GM21515 (cell line): Measurements from ENCODE around the gene GRAP2.
"Not testable (repeated sequence)": the region's sequence is repeated elsewhere in the genome, so short reads cannot be mapped to it uniquely, and the experiment has no call there.

Experiments used
- ATAC-seq: cut with Tn5 transposase; IDR thresholded peaks from one replicate; pipeline ENCODE4 v1.9.1; 2021; ENCODE audit not compliant: unreplicated experiment

The GRAP2 gene

DNA sequence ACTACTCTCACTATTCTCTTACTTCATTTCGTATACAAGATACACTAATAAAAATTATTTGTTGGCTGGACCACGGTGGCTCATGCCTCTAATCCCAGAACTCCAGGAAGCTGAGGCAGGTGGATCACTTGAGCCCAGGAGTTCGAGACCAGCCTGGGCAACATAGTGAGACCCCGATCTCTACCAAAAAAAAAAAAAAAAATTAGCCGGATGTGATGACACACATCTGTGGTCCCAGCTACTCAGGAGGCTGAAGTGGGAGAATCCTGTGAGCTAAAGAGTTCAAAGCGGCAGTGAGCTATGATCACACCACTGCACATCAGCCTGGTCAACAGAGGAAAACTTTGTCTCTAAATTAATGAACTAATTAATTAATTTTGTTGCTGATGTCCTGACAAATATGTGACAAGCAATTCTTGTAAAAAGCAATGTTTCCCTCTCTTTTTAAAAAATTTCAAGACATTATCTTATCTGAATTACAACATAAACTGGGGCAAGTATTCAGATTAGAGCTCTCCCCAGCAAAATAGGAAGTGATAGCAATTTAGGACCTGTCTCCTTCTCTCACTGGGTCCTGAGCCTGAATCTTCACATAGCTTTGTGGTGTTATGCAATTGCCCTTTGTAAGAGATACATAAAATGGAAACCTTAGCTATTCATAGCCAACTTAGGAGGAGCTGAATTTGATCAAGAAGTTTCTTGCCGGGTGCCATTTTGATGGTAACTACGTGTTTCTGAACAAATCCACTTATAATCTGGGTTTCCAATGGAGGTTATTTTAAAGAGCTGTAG is 41.8 kb downstream of the GRAP2 start:
- no peak for ATAC-seq

DNA sequence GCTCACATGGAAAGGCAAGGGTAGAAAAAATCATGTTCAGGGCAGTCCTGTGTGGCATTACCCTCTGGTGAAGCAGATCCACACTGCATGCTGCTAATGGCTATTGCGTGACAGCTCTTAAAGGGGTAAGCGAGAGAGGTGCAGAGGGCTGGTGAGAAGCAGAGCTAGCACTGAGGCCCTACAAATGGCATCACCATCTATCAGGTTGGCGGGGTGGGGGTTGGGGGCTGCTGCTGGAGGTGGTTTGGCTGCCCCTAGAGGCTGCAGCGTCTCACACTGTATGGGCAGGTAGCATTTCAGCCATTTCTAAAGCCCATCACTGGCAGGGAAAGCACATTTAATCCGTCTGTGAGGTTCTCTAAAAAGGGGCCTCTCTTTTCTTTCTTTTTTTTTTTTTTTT is 42.5 kb downstream of the GRAP2 start:
- no peak for ATAC-seq

DNA sequence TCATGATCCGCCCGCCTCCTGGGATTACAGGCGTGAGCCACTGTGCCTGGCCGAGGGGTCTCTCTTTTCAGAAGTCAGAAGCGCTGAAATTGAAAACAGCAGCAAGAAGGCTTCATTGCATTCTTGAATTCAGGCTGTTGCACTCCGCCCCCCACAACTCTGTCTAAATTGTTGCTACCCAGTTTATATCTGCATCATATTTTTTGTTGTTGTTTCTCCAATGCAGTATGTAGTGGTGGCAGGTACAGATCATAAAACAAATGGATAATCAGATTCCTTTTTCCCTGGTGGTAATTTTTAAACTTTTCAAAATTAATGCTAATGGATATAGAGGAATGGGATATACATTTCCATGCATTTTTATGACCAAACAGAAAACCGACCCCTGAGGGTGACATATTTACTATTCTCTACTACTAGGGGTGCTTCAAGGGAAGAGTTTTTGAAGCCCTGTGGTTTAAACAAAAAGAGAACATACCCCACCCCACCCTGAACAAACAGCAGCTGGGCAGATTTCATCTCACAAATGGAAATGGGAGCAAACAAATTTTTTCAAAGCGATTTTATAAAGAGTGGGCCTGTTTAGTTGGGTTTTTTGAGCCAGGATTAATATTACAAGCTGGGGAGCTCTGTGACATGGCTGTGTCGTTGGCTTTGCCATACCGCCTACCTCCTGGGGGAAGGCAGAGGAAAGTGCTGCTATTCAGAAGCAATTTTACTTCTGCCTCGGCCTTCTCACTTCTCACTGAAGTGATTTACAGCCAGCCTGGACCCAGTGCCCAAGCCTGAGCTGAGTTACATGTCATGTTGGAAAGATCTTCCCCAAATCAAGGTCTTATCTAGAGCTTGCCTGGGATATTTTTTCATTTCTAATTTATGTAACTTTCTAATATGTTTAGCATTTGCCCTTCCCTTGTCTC is 43.3 kb downstream of the GRAP2 start:
- ATAC-seq, result no peak

DNA sequence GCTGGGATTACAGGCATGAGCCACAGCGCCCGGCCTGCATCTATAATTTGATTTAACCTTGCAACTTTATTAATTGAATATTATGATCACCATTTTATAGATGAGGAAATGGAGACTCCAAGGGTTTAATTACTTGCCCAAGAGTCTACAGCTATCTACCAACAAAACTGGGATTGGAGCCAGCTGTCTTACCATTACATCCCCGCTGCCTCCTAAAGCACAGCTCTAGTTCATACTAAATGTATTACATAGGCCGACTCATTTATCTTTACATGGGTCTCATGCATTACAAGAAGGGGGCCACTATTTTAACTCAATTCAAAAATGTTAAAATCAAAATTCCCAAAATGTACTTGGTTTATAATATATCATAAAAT is 45.2 kb downstream of the GRAP2 start:
- no peak for ATAC-seq

DNA sequence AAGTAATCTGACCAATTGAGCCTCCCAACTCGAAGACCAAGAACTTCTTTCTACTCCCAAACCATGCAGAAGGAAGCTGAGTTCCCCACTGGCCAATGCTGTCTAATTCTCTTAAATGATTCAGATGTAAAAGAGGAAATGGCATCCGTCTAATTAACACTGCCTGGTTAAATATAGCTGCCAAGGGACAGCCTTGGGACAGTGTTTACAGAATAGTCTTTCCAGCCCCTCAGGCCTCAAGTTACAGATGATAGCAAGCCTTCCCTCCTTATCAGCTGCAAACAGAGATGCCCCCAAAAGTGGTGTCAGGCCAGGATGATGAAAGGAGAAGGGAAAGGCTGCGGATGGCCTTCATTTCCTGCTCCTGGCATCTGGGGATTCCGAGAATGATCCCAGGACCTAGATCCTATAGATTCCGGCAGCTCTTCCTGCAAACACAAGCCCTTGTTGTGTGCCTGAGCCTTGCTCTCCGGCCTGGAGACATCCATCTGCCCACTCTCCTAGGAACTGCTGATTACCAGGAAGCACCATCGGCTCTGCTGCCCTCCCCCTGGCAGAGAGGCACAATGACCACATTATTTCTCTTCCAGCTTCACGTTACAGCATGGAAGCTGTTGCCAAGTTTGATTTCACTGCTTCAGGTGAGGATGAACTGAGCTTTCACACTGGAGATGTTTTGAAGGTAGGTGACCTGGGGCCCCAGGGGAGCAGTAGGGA is 45.8 kb downstream of the GRAP2 start:
- no peak for ATAC-seq

DNA sequence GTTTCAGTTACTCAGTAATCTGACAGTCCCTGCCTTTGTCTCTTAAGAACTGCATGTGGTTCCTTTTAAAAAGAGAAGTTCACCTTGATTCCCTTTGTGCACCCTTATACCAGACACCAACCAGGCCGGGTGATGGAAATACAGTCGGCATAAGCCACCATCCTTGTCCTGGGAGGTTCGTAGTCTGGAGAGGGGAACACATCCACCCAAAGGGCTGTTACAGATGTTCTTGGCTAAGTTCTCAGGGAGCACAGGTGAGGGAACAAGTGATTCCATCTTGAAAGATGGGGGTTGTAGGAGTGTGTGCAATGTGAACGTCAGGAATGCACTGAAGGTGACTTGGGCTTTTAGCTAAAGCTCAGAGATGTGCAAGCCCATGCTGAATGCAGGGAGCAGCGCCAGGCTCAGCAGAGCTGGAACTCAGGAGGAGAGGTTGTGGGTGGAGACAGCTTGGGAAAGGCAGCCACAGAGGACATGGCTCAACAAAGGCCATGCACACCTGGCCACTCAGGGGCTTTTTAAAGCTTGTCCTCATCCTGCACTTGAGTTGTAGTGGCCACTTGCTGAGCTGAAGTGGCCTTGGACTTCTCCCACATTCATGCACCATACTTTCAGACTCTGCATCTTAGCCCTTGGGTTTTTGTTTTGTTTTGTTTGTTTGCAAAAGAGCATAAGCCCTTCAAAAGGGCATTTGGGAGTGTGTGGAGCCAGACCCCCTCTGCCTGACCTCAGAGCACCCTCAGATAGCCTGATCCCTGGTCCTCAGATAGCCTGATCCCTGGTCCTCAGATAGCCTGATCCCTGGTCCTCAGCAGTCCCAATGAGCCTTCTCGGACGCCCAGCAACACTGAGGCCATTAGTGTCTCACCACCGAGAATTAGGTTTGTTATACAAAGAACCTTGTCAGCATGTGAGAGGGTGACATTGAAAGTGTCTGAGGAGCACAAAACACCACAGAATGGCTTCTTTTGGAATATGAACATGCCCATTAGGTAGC is 46.6 kb downstream of the GRAP2 start:
- ATAC-seq, result no peak

DNA sequence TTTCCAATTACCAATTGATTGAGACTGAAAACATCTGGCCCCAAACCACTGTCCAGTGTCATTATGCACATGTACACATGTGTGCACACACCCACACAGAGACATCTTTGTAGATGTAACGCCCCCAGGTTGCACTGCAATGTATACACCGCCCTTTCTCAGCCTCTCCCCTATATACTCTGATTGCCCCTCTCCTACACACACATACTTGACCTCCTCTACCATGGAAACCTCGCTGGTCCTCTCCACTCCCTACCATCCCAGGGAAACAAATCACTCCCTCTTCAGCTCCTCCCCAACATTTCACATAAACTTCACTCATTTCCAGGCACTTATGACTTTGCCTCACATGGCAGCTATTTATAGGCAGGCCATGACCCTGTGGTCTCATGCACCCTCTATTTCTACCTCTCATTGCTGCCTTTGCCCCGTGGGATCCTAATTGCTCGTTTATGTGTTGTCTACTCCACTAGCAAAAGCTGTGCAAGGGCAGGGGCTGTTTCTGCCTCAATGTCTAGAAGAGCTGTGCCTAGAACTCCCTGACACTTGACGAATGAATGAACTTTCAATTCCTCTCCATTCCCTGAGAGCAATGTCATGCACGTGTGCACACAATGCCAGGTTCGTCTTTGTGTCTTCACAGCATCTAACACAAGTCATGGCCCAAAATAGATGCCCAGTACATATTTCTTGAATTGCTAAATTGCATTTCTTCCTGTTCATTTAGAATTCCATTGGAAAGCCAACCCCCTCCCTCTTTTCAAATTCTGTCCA is 49.3 kb downstream of the GRAP2 start:
- ATAC-seq, result no peak

DNA sequence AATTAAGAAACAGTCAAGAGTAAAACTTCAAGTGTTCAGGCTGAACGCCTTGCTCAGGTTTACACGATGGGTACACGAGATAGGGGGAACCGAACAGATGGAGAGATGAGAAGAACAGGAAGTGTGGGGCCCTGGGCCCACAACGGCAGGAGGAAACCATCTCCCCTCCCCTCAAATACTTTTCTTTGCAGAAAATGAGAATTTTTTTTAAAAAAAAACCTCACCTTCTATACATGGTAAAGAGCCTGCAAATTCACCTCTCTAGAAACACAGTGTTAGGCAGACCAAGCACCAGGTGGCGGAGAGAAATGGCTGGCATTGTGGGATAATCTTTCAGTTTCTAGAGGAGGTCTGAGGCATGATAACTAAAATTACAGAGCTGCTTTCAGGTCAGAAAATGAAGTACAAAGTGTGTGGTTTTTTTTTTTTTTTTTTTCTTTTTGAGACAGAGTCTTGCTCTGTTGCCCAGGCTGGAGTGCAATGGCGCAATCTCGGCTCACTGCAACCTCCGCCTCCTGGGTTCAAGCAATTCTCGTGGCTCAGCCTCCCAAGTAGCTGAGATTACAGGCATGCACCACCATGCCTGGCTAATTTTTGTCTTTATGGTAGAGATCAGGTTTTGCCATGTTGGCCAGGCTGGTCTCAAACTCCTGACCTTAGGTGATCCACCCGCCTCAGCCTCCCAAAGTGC is 50.9 kb downstream of the GRAP2 start:
- not testable (repeated sequence) for ATAC-seq

DNA sequence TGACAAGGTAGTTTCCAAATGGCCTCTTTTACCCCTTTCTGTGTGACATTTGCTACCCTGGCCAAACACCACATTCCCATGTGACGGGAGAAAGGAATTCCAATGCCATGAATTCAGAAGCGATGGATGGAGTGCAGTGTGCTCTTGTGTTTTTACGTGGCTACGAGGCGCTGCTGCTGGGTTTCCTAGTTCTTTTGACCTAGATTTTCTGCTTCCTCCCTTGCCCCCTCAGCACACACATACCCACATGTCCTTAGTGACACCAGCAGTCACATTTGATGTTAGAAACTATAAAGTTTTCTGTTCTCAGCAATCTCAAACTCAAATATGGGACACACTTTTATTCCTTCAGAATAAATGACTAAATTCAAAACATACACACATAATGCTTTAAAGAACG is 51.5 kb downstream of the GRAP2 start:
- ATAC-seq, result no peak

DNA sequence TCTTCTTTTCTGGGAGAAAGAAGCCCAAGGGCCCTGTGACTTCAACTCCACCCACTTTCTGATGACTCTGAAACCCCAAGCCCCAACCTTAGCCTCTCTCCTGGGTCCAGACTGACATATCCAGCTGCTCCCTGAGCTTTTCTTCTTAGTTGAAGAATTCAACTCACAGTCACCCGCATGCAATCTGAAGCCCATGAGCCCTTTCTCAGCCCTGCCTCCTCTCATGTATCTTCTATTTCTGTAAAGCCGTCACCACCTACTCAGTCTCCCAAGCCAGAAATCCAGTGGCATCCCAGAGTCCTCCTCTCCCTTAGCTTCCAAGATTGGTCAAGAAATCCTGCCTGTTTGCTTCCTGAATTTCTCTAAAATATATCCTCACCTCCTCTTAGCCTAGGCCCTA is 52.2 kb downstream of the GRAP2 start:
- ATAC-seq, result no peak

DNA sequence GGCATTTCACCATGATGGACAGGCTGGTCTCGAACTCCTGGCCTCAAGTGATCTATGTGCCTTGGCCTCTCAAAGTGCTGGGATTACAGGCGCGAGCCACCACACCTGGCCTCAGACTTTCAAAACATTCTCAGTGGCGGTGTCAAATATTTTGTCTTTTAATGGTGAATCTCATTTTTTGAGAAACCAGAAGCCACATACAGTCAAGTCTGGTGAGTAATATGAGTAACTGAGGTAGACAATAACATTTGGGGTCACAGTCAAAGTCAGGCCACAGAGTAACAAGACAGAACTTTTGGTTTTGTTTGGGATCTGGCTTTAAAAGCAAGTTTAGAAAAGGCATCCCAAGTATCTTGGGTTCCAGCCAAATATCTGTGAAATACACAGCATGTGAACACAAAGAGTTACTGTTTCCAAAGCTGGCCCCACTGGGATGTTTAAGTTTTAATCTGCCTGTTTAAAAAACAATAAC is 53.7 kb downstream of the GRAP2 start:
- no peak for ATAC-seq

DNA sequence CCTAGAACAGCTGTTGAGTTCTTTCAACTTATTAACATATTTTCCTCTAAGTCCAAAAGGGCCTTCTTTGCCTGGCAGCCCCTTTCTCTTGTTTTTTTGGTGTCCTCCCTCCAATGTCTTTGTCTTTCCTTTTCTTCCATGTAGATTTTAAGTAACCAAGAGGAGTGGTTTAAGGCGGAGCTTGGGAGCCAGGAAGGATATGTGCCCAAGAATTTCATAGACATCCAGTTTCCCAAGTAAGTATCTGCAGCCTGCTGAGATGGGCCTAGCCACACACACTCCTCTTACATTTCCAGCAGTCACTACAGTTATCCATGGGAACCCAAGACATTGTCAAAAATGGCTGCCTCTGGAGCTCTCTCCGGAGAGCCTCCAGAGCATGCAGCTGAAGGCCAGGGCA is 54.8 kb downstream of the GRAP2 start:
- ATAC-seq, result no peak

DNA sequence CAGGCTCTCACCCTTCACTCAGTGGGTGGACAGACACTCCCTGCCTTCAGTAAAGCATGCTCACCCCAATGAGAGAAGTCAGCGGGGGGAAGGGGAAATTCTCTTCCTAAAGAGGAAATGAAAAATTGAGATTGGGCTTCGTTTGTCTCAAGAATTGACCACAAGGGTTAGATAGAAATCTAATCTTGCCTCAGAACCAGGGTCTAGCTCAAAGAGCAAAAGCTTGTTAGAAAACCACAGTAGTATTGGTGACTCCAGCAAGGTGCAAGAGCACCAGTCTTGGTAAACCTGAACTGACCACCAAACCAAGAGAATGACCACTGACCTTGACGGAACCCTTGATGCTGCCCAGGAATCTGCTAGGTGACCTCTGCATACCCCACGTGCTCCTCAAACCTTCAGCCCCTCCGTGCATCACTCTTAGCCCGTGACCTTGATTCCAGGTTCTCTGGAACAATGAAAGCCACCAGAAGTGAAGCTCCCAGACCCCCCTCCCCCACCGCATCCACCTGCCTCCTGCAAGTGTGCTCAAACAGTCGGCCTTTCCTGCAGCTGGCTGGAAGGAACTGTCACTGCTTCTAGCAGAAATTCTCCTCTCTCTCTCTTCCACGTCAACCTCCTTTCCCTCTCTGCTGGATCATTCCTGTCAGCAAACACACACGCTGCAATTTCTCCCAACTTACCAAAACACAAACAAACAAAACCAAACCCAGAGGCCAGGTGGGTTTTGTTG is 56.2 kb downstream of the GRAP2 start:
- no peak for ATAC-seq

DNA sequence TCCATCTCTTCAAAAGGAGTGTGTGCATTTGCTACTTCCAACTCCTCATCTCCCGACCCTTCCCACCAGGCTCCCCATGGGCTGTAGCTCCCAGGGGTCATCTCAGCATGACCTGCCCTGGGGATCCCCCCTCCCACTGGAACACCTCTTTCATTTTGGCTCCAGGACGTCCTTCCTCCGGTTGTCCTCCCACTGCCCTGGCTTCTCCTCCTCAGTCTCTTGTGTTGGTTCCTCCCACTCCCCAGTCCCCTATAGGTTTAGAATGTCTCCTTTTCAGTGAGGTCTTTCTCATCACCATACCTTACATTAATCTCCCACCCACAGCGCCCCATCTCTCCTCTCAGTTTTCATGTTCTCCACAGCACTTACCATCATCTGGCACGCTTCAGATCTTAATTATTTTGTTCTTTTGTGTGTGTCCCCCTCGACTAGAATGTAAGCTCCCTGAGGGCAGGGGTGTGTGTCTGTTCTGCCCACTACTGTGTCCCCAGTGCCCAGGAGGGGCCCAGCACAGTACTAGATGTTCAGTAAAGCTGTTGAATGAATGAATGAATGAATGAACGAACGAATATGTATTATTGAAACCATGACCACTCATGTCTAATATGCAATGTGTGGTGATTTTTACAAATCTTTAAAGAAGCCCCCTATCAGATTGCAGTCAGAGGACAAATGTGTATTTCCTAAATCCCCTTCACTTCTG is 57.3 kb downstream of the GRAP2 start:
- no peak for ATAC-seq

DNA sequence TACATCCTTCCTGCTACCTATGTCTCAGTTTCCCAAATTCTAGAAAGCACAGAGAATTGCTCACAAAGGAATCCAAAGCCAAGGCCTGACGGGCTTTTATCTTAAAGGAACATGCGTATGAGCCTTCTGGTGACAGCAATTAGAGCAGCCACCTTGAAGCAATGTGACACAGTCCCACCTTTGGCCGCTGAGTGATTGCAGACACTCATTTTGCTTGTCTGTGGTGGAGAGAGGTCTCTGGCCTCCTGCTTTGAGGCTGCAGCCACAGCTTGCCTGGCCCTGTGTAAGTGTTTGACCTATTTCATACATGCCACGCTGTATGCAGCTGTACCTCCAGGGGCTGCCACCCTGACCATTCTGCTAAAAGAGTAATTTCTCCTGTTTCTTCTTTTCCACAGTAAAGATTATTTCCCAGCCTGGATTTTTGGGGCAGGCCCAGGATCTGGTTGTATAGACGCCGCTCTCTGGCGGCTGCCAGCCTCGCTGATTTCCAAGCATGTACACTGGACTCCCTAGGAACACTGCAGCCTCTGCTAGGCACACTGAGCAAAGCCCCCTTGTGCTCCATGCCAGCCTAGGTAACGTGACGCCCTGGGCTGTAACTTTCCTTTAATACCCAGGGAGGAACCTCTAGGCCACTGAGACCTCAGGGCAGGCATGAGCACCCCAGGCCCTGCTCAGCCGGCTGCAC is 58.2 kb downstream of the GRAP2 start:
- ATAC-seq, result no peak

DNA sequence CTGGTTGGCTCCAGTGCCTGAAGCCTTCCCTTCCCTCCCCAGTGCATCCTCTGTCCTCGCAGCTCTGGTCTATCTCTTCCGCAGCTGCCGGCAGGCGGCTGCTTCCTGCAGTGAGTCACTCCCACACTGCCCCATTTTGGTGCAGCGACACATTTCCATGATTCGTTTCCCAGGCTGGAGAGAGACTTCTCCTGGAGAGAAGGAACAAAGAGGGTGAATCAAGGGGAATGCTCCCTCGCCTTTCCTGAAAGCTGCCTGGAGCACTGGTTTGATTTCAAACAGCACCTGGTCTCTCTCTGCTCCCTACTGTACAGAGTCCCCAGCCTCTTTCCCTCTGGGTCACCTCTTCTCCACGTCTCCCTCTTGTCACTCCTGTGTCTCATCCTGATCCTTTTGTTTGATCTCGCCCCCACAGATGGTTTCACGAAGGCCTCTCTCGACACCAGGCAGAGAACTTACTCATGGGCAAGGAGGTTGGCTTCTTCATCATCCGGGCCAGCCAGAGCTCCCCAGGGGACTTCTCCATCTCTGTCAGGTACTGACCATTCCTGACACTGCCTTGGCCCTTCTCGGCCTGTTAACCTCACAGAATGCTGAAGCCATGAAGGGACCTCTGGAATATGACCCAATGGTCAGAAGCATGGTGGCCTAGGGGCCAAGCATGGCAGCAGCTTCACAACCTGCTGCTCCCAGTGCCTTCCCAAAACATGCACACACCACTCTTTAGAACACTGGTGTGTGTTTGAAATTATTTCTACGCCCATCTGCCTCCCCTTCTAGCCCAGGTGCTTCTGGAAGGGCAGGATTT is 59.0 kb downstream of the GRAP2 start, which contains the start of gene TMA7B:
Gene TMA7B, plus strand, starts transcription at position 758 of the 808 bp plus-strand sequence. CDS start 3,978 bp downstream, outside the sequence.
- ATAC-seq, result no peak
